Activated CD4-positive, alpha-beta memory T cell treated with anti-CD3 and anti-CD28 coated beads, Interleukin-2, amount 10 ng/mL, durations not matched to agents 7 days and 5 days (primary cell): ENCODE data around the gene WWC1. TPM values are rescaled to one million over a fixed set of nuclear protein-coding genes. Genes with fewer than 3 reads are reported as not detected.

Source experiments
- CTCF ChIA-PET: fragments of 350-600 bp; sonication (Branson Sonifier 250); formaldehyde crosslinking; loops from one replicate; lab custom pipeline; 2021; ENCODE audit warnings: antibody characterized with exemption, inconsistent platforms; lab: Charles Lee
- POLR2A ChIA-PET: fragments of 350-600 bp; sonication (Branson Sonifier 250); formaldehyde crosslinking; loops from one replicate; lab custom pipeline; 2021; ENCODE audit warnings: antibody characterized with exemption; lab: Charles Lee
- DNase-seq: peaks from one replicate; pipeline ENCODE4 v3.0.0-alpha.2; 2020
- H3K27ac Mint-ChIP-seq: one replicate; pipeline ENCODE4 v1.8.0; 2021; ENCODE audit warnings: mild to moderate bottlenecking, mixed read lengths
- H3K27me3 Mint-ChIP-seq: one replicate; pipeline ENCODE4 v1.8.0; 2021; ENCODE audit warnings: mixed read lengths
- H3K36me3 Mint-ChIP-seq: one replicate; pipeline ENCODE4 v1.8.0; 2021; ENCODE audit warnings: low read depth, mixed read lengths
- H3K4me1 Mint-ChIP-seq: one replicate; pipeline ENCODE4 v1.8.0; 2021; ENCODE audit warnings: mixed read lengths
- H3K4me3 Mint-ChIP-seq: one replicate; pipeline ENCODE4 v1.8.0; 2021; ENCODE audit warnings: mild to moderate bottlenecking, mixed read lengths
- H3K9me3 Mint-ChIP-seq: one replicate; pipeline ENCODE4 v1.8.0; 2021; ENCODE audit warnings: mixed read lengths
- total RNA-seq, 2 experiments: library from RNA; stranded (reverse); gene quantifications; one replicate each; pipeline ENCODE4 v1.2.3, GENCODE V29; 2021

WWC1 gene
- total RNA-seq = not detected

DNA sequence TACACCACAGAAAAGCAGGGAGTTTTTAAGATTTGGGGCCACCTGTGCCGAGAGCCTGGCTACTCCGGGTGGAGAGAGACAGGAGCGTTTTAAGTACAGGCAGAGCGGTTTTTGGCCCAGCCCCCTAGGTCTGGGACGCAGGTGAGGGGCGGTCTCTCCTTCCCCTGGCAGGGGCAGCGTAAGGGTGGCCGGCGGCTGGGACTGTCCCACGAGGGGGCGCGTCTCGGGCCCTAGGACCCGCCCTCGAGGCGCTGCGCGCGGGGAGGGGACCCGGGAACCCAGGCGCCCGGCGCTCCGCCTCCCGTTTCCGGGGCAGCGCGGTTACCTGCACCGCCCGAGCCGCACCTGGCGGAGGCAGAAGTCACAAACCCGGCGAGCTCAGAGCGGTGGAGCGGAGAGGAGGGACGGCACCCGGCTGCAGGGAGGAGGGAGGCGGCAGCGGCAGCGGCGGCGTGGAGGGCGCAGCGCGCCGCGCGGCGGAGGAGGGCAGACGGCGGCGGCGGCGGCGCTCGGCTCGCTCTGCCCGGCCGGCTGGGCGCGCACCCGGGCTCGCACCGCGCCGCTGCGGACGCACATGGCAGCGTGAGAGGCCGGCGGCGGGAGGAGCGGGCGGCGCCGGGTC, at the start of gene WWC1:
Gene WWC1 (plus strand): TSS at position 304 of the 622 bp plus-strand sequence. CDS start 508 bp downstream, outside the sequence.
- POLR2A ChIA-PET = no interaction called here

DNA sequence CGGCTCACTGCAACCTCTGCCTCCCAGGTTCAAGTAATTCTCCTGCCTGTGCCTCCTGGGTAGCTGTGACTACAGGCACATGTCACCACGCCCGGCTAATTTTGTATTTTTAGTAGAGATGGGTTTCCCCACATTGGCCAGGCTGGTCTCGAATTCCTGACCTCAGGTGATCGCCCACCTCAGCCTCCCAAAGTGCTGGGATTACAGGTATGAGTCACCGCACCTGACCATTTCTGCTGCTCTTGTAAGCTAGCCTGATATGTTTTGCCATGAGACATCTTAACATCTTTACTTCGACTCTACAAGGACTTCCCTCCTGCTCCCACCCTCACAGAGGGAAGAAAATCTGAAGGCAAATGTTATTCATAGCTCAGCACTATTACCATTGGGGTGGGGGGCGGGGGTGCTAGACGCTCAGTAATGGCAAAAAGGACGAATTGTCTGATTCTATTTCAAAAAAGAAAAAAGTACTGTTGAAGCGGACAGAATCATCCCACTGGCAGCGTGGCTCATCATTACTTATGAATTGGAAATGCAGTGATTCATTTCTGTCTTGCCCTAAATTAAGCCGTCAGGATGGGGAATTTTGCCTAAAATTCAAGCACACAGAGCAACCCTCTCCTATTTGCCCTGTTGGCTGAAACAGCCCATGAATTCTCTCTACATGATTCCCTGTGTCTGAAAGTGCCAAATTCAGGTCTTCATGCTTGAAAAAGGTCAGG, 46.4 kb upstream of the WWC1 start:
- Mint-ChIP-seq H3K36me3 (no peaks in the 10 kb centered on the region), H3K4me3 (no peak overlapping the region), H3K9me3 (peaks cover 2% of the 10 kb centered on the region), H3K27ac (no peak overlapping the region), H3K27me3 (peaks cover 2% of the 10 kb centered on the region), H3K4me1 (peaks cover 12% of the 10 kb centered on the region)
- POLR2A ChIA-PET = no interaction called here
- CTCF ChIA-PET = interaction anchor here (1.1 kb wide), 1 partner anchor 25 kb away, joined by 3 read pairs; no protein-coding TSS in a partner anchor
- DNase-seq = no peak

More for the DNA sequence above, at the start of gene WWC1:
- Mint-ChIP-seq H3K36me3 (no peaks in the 10 kb centered on the region), H3K27ac (no peak within 1 kb of the TSS), H3K4me3 (no peak within 1 kb of the TSS), H3K4me1 (peaks cover 5% of the 10 kb centered on the region), H3K9me3 (no peaks in the 10 kb centered on the region), H3K27me3 (peaks cover 43% of the 10 kb centered on the region)
- CTCF ChIA-PET = interaction anchor here (0.6 kb wide), 1 partner anchor 306 kb away, joined by 3 read pairs; no protein-coding TSS in a partner anchor
- peak; percentile 33 for DNase-seq

DNA sequence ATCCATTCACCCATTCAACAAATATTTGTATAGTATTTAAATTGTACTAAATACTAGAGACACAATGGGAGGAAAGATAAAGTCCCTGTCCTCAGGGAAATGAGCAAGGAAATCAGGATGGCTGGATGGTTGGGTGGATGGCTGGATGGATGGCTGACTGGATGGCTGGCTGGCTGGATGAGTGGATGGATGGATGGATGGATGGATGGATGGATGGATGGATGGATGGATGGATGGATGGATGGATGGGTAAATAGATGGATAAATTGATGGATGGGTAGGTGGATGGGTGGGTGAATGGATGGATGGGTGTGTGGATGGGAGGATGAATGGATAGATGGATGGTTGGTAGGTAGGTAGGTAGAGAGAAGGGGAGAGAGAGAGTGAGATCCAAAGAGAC, 41.5 kb upstream of the WWC1 start:
- Mint-ChIP-seq H3K4me1 (peaks cover 12% of the 10 kb centered on the region), H3K9me3 (peaks cover 2% of the 10 kb centered on the region), H3K4me3 (no peak overlapping the region), H3K27ac (no peak overlapping the region), H3K36me3 (no peaks in the 10 kb centered on the region), H3K27me3 (peaks cover 1% of the 10 kb centered on the region)
- DNase-seq = no peak
- ChIA-PET CTCF (interaction anchor here (0.8 kb wide), 1 partner anchor 20 kb away, joined by 5 read pairs; no protein-coding TSS in a partner anchor), POLR2A (no interaction called here)

DNA sequence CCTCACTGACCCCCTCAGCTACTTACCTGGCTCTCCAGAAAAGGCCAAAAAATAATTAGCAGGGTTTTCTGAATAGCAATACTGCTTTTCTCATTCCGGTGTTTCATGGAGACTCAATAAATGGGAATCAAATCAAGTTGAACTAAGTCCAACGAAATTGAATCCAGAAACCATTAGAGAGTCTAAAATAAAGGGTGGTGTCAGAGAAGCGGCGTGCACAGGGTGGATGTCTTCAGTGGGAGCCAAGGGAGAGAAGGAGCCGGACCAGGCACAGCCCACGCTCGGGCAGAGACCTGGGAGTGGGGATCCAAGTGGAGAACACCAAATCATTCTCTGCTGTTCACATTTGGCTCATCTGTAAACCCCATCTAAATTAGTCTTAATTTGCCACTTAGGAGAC, 40.2 kb upstream of the WWC1 start:
- no peak overlapping the region for H3K4me3 Mint-ChIP-seq
- H3K27me3 Mint-ChIP-seq = peaks cover 1% of the 10 kb centered on the region
- ChIA-PET CTCF (no interaction called here), POLR2A (no interaction called here)
- no peaks in the 10 kb centered on the region for H3K36me3 Mint-ChIP-seq
- no peak for DNase-seq
- peaks cover 12% of the 10 kb centered on the region for H3K4me1 Mint-ChIP-seq
- no peak overlapping the region for H3K27ac Mint-ChIP-seq
- peaks cover 2% of the 10 kb centered on the region for H3K9me3 Mint-ChIP-seq

DNA sequence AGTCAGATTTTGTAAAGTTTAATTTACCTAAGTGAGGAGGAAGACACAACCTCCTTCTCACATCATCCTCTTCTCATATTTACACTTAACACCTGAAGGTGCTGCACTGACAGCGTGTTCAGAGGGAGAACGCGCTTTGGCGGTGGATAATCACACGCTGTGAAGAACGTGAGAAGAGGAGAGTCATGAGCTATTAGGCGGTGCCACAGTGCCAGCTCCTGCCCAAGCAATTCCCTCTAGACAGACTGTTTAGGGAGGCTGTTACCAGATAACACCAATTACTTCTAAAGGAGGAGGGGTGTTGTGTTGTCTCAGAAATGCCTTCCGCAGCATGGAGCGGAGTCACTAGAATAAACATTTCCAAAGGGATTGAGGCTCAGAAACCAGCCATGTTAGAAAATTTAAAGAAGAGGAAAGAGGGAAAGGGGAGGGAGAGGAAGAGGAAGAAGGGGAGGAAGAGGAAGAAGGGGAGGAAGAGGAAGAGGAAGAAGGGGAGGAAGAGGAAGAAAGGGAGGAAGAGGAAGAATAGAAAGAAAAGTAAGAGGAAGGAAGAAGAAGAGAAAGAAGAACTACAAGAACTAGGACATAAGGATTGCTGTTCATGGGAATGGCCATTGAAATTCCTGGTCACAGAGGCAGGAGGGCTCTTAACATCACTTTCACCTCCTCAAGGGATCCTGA, 37.3 kb upstream of the WWC1 start:
- H3K4me1 Mint-ChIP-seq = peaks cover 5% of the 10 kb centered on the region
- no peak overlapping the region for H3K4me3 Mint-ChIP-seq

DNA sequence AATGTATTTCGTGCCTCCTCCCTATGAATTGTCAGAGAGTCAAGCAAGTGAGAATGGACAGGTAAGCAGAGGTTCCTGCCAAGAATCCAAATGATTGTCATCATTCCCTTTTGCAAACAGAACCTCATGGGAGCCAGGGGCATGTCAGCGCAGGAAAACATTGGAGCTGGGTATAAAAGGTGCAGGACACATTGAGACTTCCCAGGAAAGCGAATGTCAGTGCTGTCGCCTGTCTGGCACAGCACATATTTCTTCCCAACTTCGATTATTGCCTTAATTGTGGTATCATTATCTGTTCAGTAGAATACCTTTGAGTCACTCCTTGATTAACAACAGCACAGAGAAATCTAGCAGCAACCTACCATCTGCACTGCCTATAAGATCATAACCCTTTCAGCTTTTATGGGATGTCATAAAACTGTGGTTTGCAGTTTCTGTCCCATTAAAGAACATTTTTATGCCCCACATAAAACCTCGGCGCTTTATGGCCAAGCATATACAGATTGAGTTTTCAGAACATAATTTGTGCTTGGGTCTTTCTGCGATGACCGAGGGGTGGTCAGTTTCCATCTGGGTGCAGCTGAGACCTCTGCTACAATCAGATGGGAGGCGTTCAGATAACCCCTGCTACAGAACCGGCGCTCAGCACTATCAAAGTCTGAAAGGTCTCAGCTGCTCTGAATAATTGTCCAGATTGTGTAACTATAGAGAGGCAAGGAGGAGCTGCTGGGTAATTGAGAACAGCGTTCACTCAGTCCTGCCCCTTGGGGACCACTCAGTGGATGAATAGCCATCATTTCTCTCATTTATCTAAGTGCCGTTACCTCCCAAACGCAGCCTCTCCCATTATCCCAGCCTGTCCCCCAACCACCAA, 30.9 kb upstream of the WWC1 start:
- ChIA-PET CTCF (interaction anchor here (1.5 kb wide), 1 partner anchor 8 kb away, joined by 4 read pairs; no protein-coding TSS in a partner anchor), POLR2A (no interaction called here)
- Mint-ChIP-seq H3K4me3 (no peak overlapping the region), H3K27me3 (no peaks in the 10 kb centered on the region), H3K36me3 (no peaks in the 10 kb centered on the region), H3K9me3 (no peaks in the 10 kb centered on the region), H3K27ac (no peak overlapping the region), H3K4me1 (no peaks in the 10 kb centered on the region)
- DNase-seq = no peak

More for the DNA sequence above, 37.3 kb upstream of the WWC1 start:
- ChIA-PET POLR2A (no interaction called here), CTCF (no interaction called here)
- Mint-ChIP-seq H3K27me3 (peaks cover 1% of the 10 kb centered on the region), H3K27ac (no peak overlapping the region), H3K9me3 (no peaks in the 10 kb centered on the region), H3K36me3 (no peaks in the 10 kb centered on the region)
- DNase-seq = no peak

DNA sequence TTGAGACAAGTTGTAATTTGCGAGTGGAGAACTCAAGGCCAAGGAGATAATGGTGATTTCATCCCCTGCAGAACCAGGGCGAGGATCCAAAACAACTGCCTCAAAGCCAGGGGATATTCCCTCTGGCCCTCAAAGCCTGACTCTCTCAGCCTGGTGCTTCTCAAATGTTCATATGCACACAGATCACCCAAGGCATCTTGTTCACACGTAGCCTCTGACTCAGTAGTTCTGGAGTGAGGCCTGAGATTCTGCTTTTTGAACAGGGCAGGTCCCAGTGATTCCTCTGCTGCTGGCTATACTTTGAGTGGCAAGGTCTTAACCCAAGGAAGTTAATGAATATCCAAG, 30.2 kb upstream of the WWC1 start:
- no peaks in the 10 kb centered on the region for H3K4me1 Mint-ChIP-seq
- POLR2A ChIA-PET = no interaction called here
- no peaks in the 10 kb centered on the region for H3K36me3 Mint-ChIP-seq
- CTCF ChIA-PET = interaction anchor here (1.5 kb wide), 1 partner anchor 8 kb away, joined by 4 read pairs; no protein-coding TSS in a partner anchor
- H3K4me3 Mint-ChIP-seq = no peak overlapping the region
- DNase-seq = no peak
- no peak overlapping the region for H3K27ac Mint-ChIP-seq
- no peaks in the 10 kb centered on the region for H3K9me3 Mint-ChIP-seq
- no peaks in the 10 kb centered on the region for H3K27me3 Mint-ChIP-seq

DNA sequence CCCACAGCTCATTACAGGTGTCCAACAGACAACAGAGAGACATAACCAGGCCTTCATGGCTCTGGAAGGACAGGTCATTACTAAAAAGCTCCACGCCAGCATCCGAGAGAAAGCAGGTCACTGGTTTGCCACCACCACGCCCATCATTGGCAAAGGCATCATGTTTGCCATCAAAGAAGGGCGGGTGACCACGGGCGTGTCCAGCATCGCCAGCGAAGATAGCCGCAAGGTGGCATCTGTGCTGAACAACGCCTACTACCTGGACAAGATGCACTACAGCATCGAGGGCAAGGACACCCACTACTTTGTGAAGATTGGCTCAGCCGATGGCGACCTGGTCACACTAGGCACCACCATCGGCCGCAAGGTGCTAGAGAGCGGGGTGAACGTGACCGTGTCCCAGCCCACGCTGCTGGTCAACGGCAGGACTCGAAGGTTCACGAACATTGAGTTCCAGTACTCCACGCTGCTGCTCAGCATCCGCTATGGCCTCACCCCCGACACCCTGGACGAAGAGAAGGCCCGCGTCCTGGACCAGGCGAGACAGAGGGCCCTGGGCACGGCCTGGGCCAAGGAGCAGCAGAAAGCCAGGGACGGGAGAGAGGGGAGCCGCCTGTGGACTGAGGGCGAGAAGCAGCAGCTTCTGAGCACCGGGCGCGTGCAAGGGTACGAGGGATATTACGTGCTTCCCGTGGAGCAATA, 29.3 kb upstream of the WWC1 start:
- H3K9me3 Mint-ChIP-seq = no peaks in the 10 kb centered on the region
- POLR2A ChIA-PET = no interaction called here
- H3K4me1 Mint-ChIP-seq = no peaks in the 10 kb centered on the region
- no peaks in the 10 kb centered on the region for H3K27me3 Mint-ChIP-seq
- DNase-seq = no peak
- CTCF ChIA-PET = no interaction called here
- no peak overlapping the region for H3K4me3 Mint-ChIP-seq
- H3K27ac Mint-ChIP-seq = no peak overlapping the region
- no peaks in the 10 kb centered on the region for H3K36me3 Mint-ChIP-seq

DNA sequence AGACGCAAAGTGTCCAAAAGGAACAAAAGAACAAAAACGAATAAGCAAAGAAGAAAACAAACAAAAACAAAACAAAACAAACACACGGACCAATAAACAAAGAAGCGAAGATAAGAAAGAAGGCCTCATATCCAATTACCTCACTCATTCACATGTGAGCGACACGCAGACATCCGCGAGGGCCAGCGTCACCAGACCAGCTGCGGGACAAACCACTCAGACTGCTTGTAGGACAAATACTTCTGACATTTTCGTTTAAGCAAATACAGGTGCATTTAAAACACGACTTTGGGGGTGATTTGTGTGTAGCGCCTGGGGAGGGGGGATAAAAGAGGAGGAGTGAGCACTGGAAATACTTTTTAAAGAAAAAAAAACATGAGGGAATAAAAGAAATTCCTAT, 28.3 kb upstream of the WWC1 start:
- H3K27me3 Mint-ChIP-seq = no peaks in the 10 kb centered on the region
- no peak overlapping the region for H3K4me3 Mint-ChIP-seq
- no peak for DNase-seq
- no peak overlapping the region for H3K27ac Mint-ChIP-seq
- ChIA-PET CTCF (no interaction called here), POLR2A (no interaction called here)
- H3K4me1 Mint-ChIP-seq = no peaks in the 10 kb centered on the region
- no peaks in the 10 kb centered on the region for H3K9me3 Mint-ChIP-seq
- no peaks in the 10 kb centered on the region for H3K36me3 Mint-ChIP-seq

DNA sequence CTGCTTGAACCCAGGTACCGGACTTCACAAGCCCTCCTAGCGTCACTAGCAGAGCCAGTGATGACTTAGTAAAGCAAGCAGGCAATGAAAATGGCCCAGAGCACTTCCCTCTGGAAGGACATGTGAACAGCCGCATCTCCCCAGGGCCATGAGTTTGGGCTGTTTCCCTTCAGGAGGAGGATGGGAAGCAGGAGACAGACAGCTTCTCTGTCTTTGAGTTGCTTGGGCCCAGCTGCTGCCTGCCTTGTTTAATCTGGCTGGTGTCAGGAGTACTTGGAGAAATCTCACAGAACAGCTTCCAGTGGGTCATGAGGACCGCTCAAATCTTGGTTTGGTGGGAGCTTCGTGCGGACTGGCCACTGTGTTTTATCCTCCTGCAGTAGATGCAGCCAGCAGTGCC, 25.4 kb upstream of the WWC1 start:
- no peaks in the 10 kb centered on the region for H3K36me3 Mint-ChIP-seq
- H3K27me3 Mint-ChIP-seq = peaks cover 11% of the 10 kb centered on the region
- no peak overlapping the region for H3K27ac Mint-ChIP-seq
- H3K9me3 Mint-ChIP-seq = no peaks in the 10 kb centered on the region
- DNase-seq = no peak
- no peak overlapping the region for H3K4me3 Mint-ChIP-seq
- POLR2A ChIA-PET = no interaction called here
- H3K4me1 Mint-ChIP-seq = peaks cover 11% of the 10 kb centered on the region
- CTCF ChIA-PET = interaction anchor here (0.5 kb wide), 1 partner anchor 124 kb away, joined by 5 read pairs; no protein-coding TSS in a partner anchor

DNA sequence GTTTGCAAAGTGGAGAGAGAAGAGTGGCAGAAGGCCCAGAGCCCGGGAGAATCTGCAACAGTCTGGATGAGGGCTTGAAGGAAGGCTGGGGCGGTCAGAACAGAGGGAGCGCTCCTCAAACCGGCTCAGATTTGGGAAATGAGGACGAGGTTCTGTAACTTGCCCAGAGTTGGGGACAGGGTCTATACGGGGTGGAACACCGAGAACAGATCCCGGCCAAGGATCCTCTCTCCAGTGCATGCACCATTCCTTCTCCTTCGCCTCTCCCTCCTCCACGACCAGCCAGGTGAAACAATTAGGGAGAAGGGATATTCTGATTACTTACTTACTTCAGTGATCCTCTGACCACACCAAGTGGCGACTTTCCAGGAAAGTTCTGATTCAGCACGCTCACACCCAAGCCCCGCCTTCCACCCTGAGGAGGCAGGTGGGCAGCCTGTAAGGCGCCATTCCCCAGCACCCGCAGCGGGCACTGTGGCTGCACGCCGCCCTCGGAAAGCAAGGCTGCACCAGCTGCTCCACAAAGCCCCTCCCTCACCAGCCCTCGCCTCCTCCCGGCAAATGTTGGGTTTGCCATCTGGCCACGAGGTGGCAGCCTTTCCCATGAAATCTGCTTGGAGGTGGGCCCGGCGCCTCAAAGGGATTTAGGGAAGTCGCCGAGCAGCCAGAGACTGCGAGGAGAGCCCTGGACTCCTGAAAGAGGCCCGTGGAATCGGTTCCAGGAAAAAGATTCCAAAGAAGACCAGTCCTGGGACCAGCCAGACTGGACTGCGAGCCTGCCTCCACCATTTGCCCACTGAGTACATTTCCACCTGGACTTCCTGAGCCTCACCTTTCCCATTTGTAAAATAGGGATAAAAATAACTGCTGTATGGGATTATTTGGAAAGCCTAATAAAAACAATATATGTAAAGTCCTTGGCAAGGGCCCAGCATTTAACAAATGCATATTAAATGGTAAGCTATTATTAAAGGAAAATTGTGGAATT, 22.2 kb upstream of the WWC1 start:
- peak; percentile 68 for DNase-seq
- Mint-ChIP-seq H3K4me3 (no peak overlapping the region), H3K9me3 (no peaks in the 10 kb centered on the region), H3K36me3 (no peaks in the 10 kb centered on the region), H3K4me1 (peaks cover 11% of the 10 kb centered on the region), H3K27ac (no peak overlapping the region), H3K27me3 (peaks cover 24% of the 10 kb centered on the region)
- ChIA-PET CTCF (interaction anchor here (0.6 to 2.0 kb wide), 15 partner anchors 9 to 527 kb away, joined by 3 to 10 read pairs (median 3); partner anchors contain the start of gene RARS1), POLR2A (no interaction called here)
